Large intestine (tissue), 3 donors: Measurements from ENCODE around the gene C5orf46. TPM values are rescaled to one million over a fixed set of nuclear protein-coding genes. Genes with fewer than 3 reads are reported as not detected.

ENCODE experiments used
- DNase-seq, 2 donors: peaks; one replicate each; pipeline versions ENCODE4 v3.0.0 to v3.0.0-alpha.2; 2013
- H3K27ac ChIP-seq: one replicate; pipeline ENCODE4 v1.5.1; 2013; ENCODE audit warnings: low read length
- H3K27me3 ChIP-seq: 2 replicates; pipeline ENCODE4 v1.6.1; 2013; ENCODE audit warnings: low read length; ENCODE audit not compliant: control insufficient read depth, insufficient read depth
- H3K36me3 ChIP-seq: 2 replicates; pipeline ENCODE4 v1.6.1; 2013; ENCODE audit warnings: low read length; ENCODE audit not compliant: control insufficient read depth, insufficient read depth
- H3K4me1 ChIP-seq: one replicate; pipeline ENCODE4 v1.6.1; 2013; ENCODE audit warnings: low read length; ENCODE audit not compliant: control insufficient read depth, insufficient read depth
- H3K4me3 ChIP-seq: one replicate; pipeline ENCODE4 v1.5.1; 2013; ENCODE audit warnings: low read length
- H3K9me3 ChIP-seq: one replicate; pipeline ENCODE4 v1.6.1; 2013; ENCODE audit warnings: mild to moderate bottlenecking, low read depth, low read length, moderate library complexity; ENCODE audit not compliant: control insufficient read depth
- WGBS: methylation state at CpG from one replicate; pipeline ENCODE4 v1.1.5; 2013; ENCODE audit warnings: low lambda C conversion rate; ENCODE audit not compliant: insufficient coverage; 5-methylcytosine and 5-hydroxymethylcytosine counted together
- polyA plus RNA-seq: library from polyadenylated mRNA; unstranded; fragments of 120-200 nt; gene quantifications from one replicate; pipeline ENCODE4 v1.2.1, GENCODE V29; 2013

The C5orf46 gene
- polyA plus RNA-seq, 1 donor, result not detected

- Histone ChIP-seq H3K9me3 (no peaks in the 10 kb centered on the region), H3K4me3 (no peak overlapping the region), H3K27me3 (no peaks in the 10 kb centered on the region), H3K36me3 (no peaks in the 10 kb centered on the region), H3K4me1 (no peaks in the 10 kb centered on the region), H3K27ac (no peak overlapping the region)
- no CpG with 5 or more reads among the region's 2 CpGs for WGBS
- DNase-seq, result no peak
Measured at GRCh38 chr5:147921136-147921535, 14.8 kb upstream of the C5orf46 start.

DNA sequence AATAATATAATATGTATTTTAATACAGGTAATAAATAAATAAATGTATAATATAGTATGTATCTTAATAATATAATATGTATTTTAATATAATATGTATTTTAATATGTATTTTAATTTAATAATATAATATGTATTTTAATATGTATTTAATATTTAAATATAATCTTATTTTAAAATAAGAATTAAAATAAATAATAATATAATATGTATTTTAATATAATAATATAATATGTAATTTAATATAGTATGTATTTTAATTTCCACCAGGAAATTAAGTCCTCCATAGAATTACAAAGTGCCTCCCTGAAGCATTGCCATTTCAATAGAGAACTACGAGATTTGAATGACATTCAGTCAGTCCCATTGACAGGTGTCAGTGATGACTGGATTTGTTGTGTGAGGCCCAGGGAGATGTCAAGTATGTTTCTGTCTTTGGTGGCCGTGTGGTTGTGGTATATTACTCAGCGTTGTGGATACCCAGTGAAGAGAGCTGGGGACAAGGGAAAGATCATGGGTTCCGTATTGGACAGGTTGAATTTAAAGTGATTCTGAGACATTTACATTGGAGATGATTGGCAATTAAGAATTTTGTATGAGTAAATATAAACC is 14.2 kb upstream of the C5orf46 start:
- Histone ChIP-seq H3K36me3 (no peaks in the 10 kb centered on the region), H3K27ac (no peak overlapping the region), H3K4me3 (no peak overlapping the region), H3K4me1 (no peaks in the 10 kb centered on the region), H3K9me3 (no peaks in the 10 kb centered on the region), H3K27me3 (no peaks in the 10 kb centered on the region)
- 100% methylated on average over 1 of the region's 4 CpGs for WGBS
- no peak for DNase-seq

- H3K9me3 ChIP-seq, result no peaks in the 10 kb centered on the region
- no peaks in the 10 kb centered on the region for H3K27me3 ChIP-seq
- no peaks in the 10 kb centered on the region for H3K36me3 ChIP-seq
- H3K27ac ChIP-seq, result no peak overlapping the region
- DNase-seq, result no peak
- WGBS, result 75% methylated on average over 2 of the region's 3 CpGs
- H3K4me3 ChIP-seq, result no peak overlapping the region
- no peaks in the 10 kb centered on the region for H3K4me1 ChIP-seq
Measured at GRCh38 chr5:147918899-147919298, 12.6 kb upstream of the C5orf46 start.

DNA sequence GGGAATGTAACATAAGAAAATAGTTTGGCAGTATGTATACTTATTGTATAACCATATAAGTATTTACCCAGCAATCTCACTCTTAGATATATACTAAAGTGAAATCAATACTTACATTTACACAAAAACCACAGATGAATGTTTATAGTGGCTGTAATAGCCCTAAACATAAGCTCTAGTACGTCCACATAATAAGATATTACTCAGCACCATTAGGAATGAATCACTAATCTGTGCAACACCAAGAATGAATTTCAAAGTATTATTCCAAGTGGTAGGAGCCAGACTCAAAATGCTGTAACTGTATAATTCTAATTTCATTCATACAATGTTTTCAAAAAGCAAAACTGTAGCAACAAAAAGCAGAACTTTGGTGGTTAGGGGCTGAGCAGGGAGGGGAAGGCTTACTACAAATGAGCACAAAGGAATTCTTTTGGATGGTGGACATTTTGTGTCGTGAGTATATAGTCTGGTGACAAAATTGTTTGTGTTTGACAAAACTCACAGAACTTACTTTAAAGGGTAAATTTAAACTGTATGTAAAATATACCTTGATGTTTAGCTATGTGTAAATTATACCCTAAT is 11.9 kb upstream of the C5orf46 start:
- WGBS, result 0% methylated on average over 1 of the region's 2 CpGs
- H3K4me3 ChIP-seq, result no peak overlapping the region
- H3K4me1 ChIP-seq, result no peaks in the 10 kb centered on the region
- no peak for DNase-seq
- no peaks in the 10 kb centered on the region for H3K9me3 ChIP-seq
- no peaks in the 10 kb centered on the region for H3K27me3 ChIP-seq
- H3K36me3 ChIP-seq, result no peaks in the 10 kb centered on the region
- no peak overlapping the region for H3K27ac ChIP-seq

GRCh38 chr5:147913786-147914185 is 7.4 kb upstream of the C5orf46 start:
- H3K27me3 ChIP-seq, result no peaks in the 10 kb centered on the region
- no peaks in the 10 kb centered on the region for H3K36me3 ChIP-seq
- no peak for DNase-seq
- H3K27ac ChIP-seq, result no peak overlapping the region
- H3K4me3 ChIP-seq, result no peak overlapping the region
- H3K9me3 ChIP-seq, result no peaks in the 10 kb centered on the region
- H3K4me1 ChIP-seq, result no peaks in the 10 kb centered on the region
- 73% methylated on average over 2 of the region's 3 CpGs for WGBS

GRCh38 chr5:147912011-147912410 is 5.7 kb upstream of the C5orf46 start:
- no CpG with 5 or more reads among the region's 1 CpG for WGBS
- H3K27ac ChIP-seq, result no peak overlapping the region
- no peak overlapping the region for H3K4me3 ChIP-seq
- H3K36me3 ChIP-seq, result no peaks in the 10 kb centered on the region
- no peaks in the 10 kb centered on the region for H3K9me3 ChIP-seq
- no peaks in the 10 kb centered on the region for H3K27me3 ChIP-seq
- no peak for DNase-seq
- H3K4me1 ChIP-seq, result no peaks in the 10 kb centered on the region

DNA sequence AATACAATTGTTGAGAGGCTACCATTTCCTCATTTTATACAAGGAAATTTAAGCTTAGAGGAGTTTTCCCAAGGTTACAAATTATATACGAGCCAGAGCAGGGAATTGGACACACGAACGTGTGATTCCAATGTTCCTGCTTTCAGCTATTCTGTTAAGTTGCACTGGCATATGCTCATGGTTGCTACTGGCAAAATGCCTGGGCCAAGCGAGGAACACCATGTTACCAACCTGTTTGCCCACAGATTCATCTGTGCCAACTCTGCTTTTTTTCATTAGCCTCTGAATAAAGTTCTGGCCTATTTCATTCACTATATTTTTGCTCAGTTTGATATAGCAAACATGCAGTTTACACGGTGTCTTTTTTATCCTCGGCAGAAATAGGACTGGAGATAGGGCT is 5.1 kb upstream of the C5orf46 start:
- Histone ChIP-seq H3K9me3 (no peaks in the 10 kb centered on the region), H3K27me3 (no peaks in the 10 kb centered on the region), H3K4me3 (no peak overlapping the region), H3K4me1 (no peaks in the 10 kb centered on the region), H3K27ac (no peak overlapping the region), H3K36me3 (no peaks in the 10 kb centered on the region)
- WGBS, result 88% methylated on average over 2 of the region's 6 CpGs
- no peak for DNase-seq

- no peaks in the 10 kb centered on the region for H3K36me3 ChIP-seq
- no CpG with 5 or more reads among the region's 4 CpGs for WGBS
- no peak overlapping the region for H3K27ac ChIP-seq
Measured at GRCh38 chr5:147904110-147904509, 2.2 kb downstream of the C5orf46 start.

DNA sequence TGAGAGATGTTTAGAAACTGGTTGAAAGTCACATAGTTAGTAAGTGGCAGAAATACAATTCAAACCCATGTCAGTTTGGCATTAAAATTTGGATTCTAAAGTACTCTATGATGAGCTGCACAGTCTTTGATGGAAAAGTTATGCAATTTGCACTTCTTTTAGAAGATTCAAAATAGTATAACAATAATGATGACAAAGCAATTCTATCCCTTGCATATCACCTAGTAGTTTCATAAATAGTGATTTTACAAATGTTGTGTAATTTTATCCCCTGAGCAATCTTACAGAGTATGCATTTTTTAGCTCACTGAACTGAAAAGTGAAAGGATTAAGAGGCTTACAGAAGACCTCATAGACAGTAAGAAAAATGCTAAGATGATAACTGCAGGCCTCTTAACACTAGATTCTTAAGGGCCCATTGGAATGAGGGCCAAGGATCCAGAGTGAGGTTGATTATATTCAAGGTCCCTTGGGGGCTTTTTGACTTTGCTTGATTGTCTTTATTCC is 3.7 kb downstream of the C5orf46 start:
- Histone ChIP-seq H3K36me3 (no peaks in the 10 kb centered on the region), H3K27me3 (no peaks in the 10 kb centered on the region), H3K9me3 (no peaks in the 10 kb centered on the region), H3K27ac (no peak overlapping the region), H3K4me3 (no peak overlapping the region), H3K4me1 (no peaks in the 10 kb centered on the region)
- no peak for DNase-seq

More at GRCh38 chr5:147904110-147904509, 2.2 kb downstream of the C5orf46 start:
- no peaks in the 10 kb centered on the region for H3K27me3 ChIP-seq
- no peaks in the 10 kb centered on the region for H3K9me3 ChIP-seq
- no peak overlapping the region for H3K4me3 ChIP-seq
- DNase-seq, result no peak
- H3K4me1 ChIP-seq, result no peaks in the 10 kb centered on the region

DNA sequence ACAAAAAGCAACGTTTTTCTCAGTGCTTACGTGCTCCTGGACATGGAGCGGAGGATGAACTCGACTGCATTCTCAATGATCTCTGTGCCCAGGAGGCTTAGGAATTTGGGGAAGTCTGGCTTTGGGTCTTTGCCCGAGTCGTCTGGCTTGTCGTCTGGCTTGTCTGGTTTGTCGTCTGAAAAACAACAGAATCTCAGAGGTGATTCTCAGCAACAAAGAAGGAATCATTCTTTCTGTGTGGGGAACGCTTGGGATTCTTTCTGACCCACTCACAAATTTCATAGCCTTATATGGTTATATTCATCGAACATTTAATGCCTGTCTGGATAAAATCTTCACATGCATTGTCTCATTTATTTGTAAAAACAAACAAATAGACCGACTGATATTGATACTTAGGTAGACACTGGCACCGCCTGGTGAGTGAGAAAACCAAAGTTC is 4.7 kb downstream of the C5orf46 start:
- Histone ChIP-seq H3K27ac (no peak overlapping the region), H3K4me3 (no peak overlapping the region), H3K36me3 (no peaks in the 10 kb centered on the region), H3K27me3 (no peaks in the 10 kb centered on the region), H3K4me1 (no peaks in the 10 kb centered on the region), H3K9me3 (no peaks in the 10 kb centered on the region)
- WGBS, result no CpG with 5 or more reads among the region's 12 CpGs
- no peak for DNase-seq

DNA sequence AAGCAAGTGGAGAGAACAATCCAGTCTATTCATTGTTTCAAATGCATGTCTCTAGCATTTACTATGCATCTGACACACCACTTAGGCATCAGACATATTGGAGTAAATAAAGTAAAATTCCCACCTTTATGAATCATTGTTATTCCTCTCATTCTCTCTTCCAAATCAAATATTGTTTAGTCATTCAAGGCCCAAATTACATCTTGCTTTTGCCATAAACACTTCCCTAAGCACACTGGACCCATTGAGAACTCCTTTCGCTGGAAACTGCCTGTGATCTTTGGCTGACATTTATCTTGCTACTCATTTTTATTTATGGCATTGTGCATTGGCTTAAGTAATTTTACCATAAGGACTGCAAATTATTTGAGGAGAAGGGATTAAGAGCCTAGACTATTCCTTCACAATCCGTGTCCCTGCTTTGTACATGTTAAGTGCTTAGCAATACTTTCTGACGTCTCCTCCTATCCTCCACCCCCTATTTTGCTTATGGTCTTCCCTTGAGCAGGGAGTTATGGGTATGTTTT is 7.4 kb downstream of the C5orf46 start:
- no peaks in the 10 kb centered on the region for H3K27me3 ChIP-seq
- H3K4me3 ChIP-seq, result no peak overlapping the region
- H3K27ac ChIP-seq, result no peak overlapping the region
- no peaks in the 10 kb centered on the region for H3K4me1 ChIP-seq
- WGBS, result 100% methylated on average over 2 of the region's 3 CpGs
- no peak for DNase-seq
- no peaks in the 10 kb centered on the region for H3K36me3 ChIP-seq
- no peaks in the 10 kb centered on the region for H3K9me3 ChIP-seq
